ENCODE data around the gene RSKR.
A peak's percentile ranks its signal among the peaks of the same experiment; 100 is the strongest.
"Not testable (repeated sequence)": the region's sequence is repeated elsewhere in the genome, so short reads cannot be mapped to it uniquely, and the experiment has no call there.

The RSKR gene, protein sequence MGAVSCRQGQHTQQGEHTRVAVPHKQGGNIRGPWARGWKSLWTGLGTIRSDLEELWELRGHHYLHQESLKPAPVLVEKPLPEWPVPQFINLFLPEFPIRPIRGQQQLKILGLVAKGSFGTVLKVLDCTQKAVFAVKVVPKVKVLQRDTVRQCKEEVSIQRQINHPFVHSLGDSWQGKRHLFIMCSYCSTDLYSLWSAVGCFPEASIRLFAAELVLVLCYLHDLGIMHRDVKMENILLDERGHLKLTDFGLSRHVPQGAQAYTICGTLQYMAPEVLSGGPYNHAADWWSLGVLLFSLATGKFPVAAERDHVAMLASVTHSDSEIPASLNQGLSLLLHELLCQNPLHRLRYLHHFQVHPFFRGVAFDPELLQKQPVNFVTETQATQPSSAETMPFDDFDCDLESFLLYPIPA

DNA sequence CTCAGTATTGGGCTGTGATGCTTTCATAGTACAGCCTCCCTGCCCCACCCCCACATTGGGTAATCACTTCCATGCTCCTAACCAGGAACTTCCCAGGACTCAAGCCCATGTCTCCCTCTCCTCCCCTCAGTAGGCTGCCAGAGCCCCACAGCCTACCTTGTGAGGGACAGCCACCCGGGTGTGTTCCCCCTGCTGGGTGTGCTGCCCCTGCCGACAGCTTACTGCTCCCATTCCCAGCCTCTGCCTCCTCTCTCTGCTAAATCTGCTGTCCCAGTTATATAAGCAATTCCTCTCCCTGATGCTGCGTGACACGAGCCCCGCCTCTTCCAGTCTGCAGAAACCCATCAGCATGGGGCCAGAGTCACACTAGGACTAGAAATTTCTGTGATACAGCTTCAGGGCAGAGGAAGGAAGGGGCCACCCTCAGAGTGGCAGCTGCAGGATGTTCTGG, at the start of gene RSKR:
RSKR (minus strand) TSS at position 255 of the 451 bp plus-strand sequence; CDS start at position 231, 24 bp downstream.
- DNase-seq, result peak; percentile 50

DNA sequence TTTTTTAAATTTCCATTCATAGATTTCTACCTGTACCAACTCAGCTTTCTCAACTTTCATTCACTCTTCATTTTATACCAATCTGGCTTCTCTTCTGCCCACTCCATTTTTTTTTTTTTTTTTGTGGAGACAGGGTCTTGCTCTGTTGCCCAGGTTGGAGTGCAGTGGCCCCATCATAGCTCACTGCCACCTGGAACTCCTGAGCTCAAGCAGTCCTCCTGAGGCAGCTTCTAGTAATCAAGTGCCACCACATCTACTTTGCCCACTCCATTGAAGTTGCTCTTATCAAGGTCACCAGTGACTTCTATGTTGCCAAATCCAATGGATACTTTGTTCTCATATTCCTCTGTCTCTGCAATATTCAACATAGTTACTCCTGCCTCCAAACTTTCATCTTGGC, 49.7 kb upstream of the RSKR start:
- no peak for DNase-seq

DNA sequence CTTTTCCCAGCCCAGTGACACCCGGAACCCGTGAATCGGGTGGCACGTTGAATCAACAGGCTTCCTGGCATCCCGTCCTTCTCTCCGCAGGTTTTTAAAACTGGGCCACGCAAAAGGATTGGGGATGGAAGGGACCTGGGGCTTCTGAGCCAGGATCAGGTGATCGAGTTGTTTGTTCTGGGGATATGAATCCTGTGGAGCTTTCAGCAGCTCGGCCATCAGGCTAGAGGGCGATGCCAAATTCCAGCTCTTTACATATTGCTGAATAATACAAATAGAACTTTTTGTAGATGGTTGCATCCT, 48.5 kb upstream of the RSKR start:
- DNase-seq, result no peak

DNA sequence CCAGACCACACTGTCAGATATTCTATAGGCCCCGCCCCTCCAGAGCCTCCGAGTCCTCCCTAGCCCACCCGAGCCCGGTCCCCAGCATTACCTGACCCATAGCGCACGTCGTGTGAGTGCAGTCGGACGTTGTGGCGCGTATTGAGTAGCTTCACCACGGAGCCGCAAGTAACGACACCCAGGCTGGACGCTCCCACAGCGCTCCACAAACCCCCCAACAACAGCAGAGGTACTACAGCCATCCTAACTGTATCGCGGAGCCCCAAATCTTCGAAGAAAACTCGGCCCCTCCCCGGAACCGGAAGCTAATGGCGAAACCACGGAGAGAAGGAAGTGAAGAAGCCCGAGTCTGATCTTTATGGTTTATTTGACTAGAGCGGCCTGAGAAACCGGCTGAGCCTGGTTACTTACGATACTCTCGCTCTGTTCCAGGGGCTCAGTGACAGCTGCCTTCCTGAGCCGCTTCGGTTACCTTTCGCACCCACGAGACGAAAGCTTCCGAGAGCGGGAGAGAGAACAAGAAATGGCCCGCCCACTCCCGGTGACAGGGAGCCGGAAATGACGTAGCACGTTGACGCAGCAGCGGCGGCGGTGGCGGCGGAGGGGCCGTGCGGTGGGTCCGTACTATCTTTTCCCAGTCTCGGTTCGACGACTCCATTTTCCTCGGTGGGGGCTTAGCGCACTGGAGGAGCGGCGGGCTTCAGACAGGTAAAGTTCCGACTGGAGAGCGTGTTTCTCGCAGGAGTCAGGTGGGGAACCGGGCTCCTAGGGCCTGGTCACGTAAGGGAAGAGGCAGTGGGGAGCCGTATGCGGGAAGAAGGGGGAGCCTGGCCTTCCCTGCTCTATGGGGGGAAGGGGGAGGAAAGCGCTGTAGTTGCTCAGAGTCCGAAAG, 47.9 kb upstream of the RSKR start, which contains the start of the genes SDF2 and SUPT6H:
SDF2 (minus strand) TSS at position 272 of the 892 bp plus-strand sequence; CDS start at position 242, 30 bp downstream.
SUPT6H (plus strand) TSS at position 571 of the 892 bp plus-strand sequence. CDS start 11,197 bp downstream, outside the sequence.
- peak; percentile 98 for DNase-seq

DNA sequence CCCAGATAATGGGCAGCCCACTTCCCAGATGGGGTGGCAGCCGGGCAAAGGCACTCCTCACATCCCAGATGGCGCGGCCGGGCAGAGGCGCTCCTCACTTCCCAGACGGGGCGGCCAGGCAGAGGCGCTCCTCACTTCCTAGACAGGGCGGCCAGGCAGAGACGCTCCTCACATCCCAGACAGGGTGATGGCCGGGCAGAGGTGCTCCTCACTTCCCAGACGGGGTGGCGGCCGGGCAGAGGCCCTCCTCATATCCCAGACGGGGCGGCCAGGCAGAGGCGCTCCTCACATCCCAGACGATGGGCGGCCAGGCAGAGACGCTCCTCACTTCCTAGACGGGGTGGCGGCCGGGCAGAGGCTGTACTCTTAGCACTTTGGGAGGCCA, 45.5 kb upstream of the RSKR start:
- DNase-seq, result not testable (repeated sequence)

DNA sequence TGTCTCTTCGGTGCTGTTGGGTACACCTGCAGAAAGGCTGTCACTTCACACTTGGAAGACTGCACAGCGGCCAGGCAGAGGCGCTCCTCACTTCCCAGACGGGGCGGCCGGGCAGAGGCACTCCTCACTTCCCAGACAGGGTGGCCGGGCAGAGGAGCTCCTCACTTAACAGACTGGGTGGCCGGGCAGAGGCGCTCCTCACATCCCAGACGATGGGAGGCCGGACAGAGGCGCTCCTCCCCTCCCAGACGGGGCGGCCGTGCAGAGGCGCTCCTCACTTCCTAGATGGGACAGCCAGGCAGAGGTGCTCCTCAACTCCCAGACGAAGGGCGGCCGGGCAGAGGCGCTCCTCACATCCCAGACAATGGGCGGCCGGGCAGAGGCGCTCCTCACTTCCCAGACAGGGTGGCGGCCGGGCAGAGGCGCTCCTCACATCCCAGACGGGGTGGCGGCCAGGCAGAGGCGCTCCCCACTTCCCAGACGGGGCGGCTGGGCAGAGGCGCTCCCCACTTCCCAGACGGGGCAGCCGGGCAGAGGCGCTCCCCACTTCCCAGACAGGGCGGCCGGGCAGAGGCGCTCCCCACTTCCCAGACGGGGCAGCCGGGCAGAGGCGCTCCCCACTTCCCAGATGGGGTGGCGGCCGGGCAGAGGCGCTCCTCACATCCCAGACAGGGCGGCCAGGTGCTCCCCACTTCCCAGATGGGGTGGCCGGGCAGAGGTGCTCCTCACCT, 44.9 kb upstream of the RSKR start:
- DNase-seq, result not testable (repeated sequence)

DNA sequence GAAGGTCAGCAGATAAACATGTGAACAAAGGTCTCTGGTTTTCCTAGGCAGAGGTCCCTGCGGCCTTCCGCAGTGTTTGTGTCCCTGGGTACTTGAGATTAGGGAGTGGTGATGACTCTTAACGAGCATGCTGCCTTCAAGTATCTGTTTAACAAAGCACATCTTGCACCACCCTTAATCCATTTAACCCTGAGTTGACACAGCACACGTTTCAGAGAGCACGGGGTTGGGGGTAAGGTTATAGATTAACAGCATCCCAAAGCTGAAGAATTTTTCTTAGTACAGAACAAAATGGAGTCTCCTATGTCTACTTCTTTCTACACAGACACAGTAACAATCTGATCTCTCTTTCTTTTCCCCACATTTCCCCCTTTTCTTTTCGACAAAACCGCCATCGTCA, 44.4 kb upstream of the RSKR start:
- DNase-seq, result not testable (repeated sequence)

DNA sequence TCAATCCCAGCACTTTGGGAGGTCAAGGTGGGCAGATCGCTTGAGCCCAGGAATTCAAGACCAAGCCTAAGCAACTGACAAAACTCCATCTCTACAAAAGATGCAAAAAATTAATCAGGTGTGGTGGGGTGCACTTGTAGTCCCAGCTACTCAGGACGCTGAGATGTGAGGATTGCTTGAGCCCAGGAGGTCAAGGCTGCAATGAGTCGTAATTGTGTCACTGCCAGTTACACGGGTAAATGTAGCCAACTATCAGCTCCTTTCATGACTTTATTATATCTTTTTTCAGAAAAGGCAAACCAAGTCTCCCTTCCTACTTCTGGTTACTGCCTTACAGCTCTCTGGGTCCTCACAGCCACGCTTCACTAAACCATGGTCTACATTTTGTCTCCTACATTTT, 43.8 kb upstream of the RSKR start:
- no peak for DNase-seq

DNA sequence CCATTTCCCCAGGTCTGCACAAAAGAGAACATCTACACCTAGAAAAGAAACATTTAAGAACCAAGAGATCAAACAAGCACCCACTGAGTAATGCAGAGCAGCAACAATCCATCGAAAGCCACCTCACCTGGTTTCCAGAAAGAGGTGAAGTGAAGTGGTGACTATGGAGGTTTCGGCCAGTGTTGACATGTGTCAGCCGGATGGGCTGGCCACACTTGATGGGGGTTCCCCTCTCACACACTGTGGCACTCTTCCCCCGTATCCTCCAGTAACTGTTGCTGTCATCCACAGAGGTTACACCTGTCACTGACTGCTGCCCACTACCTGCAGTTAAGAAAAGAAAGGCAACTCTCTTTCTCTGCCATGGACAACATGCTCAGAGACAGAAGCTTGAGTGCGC, 41.2 kb upstream of the RSKR start:
- DNase-seq, result no peak

DNA sequence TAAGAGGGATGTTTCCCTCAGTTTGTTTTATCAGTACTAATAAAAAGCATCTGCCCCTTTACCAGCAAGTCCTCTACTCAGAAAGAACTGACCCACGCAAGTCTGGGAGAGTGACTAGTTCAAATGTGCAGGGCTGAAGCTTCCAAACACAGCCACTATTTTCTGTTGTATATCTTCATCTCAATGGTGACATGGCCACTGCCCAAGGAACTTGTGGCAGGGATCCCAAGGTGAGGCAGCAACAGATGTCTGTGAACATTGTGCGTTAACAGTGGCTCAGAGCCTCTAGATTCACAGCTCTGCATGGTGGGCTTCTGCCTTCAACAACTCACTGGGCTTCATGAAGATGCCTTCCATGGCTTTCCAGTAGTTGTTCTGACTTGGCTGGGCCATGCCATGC, 34.7 kb upstream of the RSKR start:
- DNase-seq, result no peak

DNA sequence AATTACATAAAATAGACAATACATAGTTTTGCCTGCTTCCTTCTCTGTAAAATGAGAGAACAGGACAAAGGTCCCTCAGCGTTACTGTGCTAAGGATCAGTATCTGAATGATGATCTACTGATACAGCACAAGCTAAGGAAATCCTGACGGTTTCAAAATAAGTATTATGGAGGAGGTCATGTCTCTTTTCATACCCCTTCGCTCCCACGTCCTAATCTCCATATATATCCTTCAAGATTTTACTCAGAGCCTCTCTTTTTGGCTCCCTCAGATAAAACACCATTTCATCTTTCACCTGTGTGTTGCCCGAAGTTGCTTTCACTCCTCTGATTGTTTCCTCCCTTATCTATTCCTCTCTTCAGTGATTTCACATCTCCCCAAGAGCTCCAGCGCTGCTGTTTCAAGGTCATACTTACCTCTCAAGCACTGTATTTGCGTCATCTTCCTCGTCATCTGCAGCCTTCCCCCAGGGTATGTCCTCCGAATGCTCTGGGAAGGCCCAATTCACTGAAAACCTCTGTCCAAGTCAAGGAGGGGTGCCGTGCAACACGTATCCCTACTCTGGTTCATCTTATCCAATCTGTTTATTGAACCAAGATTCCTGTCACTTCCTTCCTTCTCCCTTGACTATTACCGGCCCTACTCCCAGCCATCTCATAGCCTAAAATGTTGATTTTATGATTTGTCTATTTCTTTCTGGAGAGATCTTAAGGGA, 32.2 kb upstream of the RSKR start:
- DNase-seq, result no peak

DNA sequence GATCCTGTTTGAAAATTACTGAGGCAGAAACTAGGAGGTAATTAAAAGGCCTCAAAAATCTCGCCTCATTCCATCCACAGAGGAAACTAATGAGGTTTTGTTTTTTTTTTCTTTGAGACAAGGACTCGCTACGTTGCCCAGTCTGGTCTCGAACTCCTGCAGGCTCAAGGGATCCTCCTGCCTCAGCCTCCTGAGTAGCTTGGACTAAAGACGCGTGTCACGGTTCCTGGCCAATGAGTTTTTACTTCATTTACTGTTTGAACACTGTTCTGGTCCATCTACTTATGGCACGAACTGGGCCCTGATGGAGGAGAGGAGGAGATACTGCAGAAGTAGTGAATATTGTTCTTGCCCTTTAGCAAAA, 31.6 kb upstream of the RSKR start:
- no peak for DNase-seq

DNA sequence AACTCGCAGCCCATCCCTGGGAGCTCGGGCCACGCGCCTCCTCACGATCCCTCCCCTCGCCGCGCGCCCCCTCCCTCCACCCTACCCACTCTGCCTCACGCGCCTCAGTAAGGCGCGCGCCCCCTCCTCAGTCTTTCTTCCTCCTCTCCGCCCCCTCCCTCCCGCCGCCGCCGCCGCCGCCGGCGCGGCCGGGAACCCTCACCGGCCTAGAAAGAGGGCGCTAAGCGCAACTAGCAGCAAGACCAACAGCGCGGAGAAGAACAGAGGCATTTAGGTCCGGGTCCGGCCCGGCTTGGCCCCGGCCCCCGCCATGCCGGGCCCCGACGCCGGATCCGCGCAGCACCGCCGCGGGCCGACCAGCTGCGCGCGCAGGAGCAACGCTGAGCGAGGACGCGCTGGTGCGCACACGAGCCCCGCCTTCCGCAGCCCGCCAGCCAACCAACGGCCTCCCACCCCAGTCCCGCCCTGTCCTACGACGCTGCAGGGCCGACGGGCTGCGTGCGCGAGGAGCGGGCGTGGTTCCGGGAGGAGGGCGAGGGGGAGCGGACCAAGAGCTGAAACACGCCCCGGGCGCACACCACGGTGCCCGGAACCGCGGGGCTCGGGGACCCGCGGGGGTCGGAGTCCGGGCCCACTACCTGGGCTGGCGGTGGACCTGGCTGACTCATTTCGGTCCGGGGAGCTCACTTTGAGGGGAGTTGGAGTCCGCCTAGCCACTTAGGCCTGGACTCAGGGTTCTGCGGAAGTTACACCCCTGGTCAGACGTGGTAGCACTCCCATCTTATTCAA, 31.0 kb upstream of the RSKR start, which contains the start of gene BLTP2:
BLTP2 (minus strand) TSS at position 372 of the 789 bp plus-strand sequence; CDS start at position 270, 102 bp downstream.
- DNase-seq, result peak; percentile 99

DNA sequence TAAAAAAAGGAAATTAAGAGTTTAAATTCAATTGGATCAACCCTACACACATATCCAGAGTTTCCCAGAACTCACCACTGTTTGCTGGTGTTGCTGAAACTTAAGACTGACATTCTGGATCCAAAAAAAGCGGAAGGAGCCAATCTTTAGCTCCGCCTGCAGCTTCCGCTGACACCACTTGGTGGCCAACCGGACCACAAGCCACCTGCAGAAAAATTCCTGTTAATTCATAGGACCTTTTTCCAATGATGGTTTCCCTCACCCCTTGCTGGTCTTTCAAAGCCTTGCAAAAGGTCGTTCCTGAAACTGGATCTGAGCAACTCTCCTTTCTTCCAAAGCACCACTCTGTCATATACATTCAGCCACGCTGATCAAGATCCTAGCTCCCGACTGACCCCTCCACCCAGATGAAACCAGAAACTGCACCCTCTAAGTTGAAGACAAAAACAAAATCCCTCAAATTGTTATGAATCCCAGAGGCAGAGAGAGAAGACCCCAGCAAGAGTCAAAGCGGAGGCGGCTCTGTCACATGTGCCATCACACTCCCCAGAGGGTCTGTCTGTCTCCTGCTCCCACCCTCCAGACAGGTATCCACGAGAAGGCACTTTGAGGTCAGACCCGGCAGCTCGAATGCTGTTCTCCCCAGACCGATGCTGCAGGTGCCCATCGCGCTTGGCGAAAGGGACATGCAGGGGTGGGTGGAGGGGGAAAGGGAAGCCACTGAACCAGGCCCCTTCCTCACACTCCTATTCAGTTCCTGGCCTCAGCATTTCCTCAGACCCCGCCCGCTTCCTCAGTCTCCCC, 30.2 kb upstream of the RSKR start:
- peak; percentile 71 for DNase-seq

DNA sequence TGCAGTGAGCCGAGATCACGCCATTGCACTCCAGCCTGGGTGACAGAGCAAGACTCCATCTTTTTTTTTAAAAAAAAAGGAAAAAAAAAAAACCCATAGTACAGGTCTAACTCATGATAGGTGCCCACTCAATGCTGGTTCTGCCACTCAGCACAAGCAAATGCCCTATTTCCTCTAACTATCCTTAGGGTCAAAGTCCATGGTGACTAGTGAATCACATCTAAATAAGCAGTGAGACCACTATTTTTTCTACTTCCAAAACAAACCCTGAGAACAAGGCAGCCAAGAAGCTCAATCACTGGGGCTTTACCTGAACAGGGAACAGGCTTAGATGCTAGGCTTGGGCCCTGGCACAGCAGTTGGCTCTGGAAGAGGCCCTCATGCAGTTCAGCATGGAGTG, 27.6 kb upstream of the RSKR start:
- DNase-seq, result no peak

DNA sequence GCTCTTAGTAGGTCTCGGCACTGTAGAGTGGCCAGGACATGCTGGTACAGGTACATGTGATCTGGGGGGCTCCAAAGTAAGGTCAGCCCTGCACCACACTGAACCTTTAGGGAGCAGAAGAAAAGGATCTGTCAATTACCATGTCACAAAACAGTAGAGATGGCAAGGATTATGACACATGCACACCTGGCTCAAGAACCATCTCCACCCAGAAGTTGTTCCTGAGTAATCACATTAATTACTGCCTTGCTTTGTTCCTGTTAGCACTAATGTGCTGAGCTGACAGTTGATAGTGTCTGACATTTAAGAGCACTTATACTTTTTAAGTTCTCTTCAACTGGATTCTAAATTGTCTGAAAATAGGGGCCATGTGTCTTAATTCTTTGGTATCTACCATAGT, 21.5 kb upstream of the RSKR start:
- DNase-seq, result peak; percentile 34

DNA sequence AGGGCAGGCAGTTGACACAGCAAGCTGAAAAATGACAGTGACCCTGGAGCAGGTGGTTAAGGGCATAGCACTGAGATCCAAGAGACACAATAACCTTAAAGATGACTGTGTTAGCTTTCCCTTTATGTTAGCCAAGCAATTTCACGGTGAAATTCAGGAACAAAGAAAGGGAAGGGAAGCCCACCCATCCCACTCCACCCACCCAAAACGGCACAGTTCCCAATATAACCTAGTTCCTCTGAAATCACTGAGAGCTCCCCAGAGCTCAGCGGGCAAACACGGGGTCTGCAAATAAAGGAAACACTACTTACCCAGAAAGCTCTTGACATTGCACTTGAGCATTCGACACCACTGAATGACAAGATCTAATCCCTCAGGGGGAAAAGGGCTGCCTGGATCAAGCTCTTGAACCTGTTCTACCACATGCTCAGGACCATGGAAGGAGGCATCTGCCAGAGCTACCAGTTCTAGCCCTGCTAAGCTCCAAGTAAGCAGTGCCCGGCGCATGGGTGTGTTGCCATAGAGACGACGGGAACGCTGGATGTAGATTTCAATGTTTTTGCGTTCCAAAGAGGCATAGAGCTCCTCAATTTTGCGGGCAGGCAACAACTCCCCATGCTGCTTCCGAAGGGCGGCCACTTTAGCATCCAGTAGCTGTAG, 20.4 kb upstream of the RSKR start:
- DNase-seq, result peak; percentile 10

DNA sequence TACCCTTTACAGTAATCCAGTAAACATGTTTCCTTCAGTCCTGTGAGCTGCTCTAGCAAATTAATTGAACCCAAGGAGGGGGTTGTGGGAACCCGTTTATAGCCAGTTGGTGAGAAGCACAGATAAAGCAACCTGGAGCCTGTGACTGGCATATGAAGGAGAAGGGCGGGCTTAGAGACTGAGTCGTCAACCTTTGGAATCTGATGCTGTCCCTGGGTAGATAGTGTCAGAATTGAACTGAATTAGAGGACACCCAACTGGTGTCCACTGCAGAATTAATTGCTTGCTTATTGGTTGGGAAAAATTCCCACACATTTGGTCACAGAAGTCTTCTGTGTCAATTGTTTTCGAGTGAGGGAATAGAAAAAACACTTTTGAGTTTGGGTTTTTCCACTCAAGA, 12.8 kb upstream of the RSKR start:
- DNase-seq, result peak; percentile 24

DNA sequence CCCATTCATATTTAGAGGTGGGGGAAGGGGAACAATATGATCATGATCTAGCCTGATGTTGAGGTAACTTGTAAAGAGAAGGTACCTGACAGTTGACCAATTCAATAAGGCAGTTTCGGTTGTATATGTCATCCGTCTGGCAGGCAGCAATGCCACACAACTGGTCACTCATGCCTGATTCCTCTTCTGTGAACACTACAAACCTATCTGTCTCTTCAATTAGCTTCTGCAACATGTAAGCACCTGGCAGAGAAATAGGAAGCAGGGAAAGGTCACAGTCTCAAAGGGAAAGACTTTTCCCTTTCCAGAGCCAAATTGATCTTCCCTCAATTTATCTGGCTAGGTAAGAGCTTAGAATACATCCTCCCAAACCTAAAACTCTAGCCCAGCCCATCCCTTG, 10.2 kb upstream of the RSKR start:
- no peak for DNase-seq

DNA sequence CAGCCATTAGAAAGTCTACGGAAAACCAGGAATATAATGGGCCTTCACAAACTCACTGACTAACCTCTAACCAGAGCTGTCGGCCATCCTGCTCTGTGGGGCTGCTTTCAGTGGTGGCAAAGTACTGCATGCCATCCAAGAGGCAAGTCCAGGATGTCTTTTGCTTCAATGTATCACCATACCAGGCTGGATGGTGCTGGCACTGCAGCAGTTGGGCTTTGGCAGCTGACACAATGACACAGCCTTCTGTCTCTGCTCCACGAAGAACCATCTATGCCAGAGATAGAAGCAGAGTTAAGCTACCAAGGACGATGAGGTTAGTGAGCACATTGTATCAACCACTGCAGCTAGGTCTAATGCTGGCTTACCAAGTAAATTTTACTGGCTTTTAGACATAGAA, 9.7 kb upstream of the RSKR start:
- peak; percentile 30 for DNase-seq
